Activated CD4-positive, alpha-beta T cell treated with anti-CD3 and anti-CD28 coated beads for 1 hour (primary cell): ENCODE results near the gene CNIH3.

Experiments
- DNase-seq: peaks from one replicate; pipeline ENCODE4 v3.0.0-alpha.2; 2020

Gene CNIH3

DNA sequence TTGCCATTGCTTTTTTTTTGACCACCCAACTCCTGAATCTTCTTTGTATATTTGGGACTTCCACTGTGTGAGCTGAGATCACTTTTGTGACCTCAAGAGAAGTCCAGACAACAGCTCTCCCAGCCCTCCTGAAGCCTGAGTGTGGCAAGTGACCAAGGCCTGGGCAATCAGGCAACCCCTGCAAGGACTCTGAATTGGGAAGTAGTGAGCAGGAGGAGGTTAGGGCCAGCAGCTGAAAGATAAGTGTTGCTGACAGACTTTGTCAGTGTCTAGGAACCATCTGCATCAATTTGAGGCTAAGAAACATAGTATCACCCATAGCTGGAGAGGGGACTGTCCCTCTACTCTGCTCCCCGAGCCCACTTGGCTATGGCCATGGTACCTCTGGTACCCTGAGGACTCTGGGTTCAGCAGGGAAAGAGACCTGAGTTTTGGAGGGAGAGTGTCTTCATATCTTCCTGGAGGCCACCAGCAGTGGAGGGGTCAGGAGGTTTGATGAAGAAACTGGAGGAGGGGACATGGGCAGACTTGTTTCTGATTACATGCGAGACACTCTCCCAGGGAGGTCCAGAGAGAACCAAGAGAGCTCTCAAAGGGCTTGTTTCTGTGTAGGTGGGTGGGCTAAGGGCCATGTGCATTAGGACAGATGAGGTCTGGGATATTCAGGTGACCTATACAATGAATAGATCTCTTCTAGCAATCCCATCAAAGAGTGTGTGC, 166.3 kb downstream of the CNIH3 start:
- no peak for DNase-seq

DNA sequence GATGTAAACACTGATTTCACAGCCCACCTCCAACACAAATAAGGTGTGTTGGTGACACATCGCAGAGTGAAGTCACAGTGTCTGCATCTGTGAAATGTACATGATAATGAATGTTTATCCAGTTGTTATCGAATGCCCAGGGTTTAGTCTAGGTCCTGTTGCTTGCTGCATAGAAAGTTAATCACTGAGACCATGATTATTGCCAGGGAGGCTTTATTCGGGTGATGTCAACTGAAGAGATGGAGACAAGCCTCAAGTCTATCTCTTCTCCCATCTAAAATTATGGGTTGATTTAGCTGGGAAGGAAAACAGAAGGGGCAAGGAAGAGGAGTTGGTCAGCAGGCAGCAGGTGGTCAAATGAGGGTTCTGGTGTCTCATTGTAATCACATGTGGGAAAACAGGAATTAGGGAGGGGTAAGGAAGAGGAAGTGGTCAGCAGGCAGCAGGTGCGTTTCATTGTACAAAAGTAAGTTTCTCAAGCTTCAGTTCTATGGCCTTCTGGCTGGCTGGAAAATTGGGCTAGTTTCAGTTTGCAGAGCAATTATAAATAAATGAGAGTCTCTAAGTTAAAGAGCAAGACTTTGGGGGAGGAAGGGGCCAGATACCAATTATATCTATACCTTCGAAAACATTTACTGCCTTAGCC, 167.0 kb downstream of the CNIH3 start:
- no peak for DNase-seq

DNA sequence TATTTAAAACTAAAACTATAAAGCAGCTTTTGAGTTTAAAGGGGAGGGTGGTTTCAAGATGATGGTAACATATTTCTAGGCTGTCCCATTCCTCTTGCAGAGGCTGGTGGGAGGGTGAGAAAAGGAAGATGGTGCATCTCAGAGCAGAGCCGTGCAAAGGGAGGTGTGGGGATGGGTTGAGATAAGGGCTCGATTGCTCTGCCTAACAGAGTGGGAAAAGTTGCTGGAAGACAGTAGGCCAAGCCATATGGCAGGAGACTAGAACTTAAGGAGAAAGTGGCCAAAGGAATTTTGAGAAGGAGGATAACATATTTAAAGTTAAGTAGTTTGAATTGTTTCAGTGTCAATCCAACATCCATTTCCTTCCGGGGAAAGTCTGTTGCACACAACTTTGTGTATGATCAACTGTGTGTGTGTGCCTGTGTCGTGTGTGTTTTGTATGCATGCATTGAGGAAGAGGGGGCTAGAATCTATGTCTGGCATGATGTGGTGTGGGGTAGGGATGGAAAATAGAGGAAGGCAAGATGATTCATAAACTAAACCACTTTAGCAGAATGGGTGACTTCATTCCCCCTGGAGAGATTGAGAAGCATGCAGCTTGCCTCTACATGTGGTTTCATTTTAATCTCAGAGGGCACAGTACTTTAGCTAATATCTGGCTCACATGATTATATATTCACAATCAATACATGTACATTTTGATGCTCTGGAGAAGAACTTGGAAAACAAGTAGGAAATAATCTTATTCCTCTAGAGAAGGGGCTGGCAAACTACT, 168.3 kb downstream of the CNIH3 start:
- no peak for DNase-seq

DNA sequence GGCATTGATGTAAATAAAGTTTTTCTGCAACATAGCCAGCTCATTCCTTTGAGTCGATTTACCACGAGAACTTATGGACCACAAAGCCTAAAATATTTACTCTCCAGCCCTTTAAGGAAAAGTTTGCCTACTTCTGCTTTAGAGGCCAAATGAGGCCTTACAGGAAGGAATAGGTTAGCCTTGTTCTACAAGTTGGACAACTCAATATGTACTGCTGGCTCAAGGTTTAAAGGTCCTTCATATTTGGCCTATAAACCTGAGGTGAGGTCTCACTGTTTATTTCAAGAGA, 168.9 kb downstream of the CNIH3 start:
- DNase-seq: no peak

DNA sequence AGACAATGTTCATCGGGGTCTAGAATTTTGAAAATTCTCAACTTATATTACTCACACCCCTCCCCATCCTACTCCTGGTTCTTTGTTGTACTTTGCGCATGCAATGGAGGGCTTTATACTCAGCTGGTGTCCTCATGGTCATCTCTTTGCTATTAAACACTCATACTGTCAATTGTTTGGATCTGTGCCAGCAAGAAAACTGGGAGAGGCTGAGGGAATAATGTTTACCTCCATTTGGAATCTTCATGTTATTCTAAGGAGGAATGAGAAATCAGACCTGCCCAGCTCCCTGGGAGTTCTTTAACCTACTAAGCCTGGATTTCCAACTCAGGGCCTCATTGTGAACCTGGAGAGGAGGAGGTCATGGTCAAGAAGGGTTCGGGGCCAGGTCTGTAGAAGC, 169.5 kb downstream of the CNIH3 start:
- DNase-seq: no peak

DNA sequence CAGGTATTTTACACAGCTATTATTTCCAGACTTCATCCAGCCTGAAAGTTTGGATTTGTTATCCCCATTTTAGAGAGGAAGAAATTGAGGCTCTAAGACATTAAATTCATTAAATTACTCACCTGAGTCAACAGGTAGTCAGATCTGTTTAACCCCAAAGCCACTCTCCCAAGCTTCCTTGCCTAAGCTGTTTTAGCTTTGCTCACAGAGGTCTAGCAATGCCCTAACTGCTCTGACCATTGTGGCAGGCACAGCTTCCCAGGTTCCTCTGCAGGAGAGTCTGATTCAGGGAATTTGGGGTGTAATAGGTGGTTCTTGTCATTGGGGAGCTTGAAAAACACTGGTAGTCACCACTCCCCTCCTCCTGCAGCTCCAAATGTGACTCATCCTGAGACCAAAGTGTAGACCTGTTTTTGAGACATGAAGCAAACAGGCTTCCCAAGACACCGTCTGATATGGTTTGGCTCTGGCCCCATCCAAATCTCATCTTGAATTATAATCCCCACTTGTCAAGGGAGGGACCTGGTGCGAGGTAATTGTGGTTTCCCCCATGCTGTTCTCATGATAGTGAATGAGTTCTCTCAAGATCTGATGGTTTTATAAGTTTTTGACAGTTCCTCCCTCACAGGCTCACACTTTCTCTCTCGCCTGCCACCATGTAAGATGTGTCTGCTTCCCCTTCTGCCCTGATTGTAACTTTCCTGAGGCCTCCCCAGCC, 170.6 kb downstream of the CNIH3 start:
- no peak for DNase-seq

DNA sequence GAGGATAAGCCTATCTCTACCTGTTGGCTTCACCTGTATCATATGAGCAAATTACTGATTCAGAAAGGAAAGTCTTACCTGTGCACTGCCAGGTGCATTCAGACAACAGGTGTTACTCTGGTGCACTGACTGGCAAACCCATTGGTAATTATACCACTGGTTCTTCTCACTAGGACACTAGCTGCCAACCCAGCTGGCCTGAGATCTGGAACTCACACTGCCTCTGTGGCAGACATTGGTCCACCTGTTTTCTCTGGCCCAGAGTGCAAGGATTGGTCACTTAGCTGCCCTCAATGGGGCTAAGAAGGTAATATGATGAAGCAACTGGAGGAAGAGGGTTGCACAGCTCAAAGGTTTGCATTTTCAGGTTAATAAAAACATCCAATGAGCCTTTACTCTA, 173.2 kb downstream of the CNIH3 start:
- DNase-seq: no peak
